HUES6 (cell line): Measurements from ENCODE around the gene CACNA1C.
A peak's percentile ranks its signal among the peaks of the same experiment; 100 is the strongest.

Experiments
- H3K27ac ChIP-seq: 2 replicates; pipeline ENCODE4 v1.7.0; 2013; ENCODE audit warnings: low read depth, mild to moderate bottlenecking, low read length, inconsistent platforms
- H3K27me3 ChIP-seq: 2 replicates; pipeline ENCODE4 v1.6.1; 2013; ENCODE audit warnings: low read length; ENCODE audit not compliant: control insufficient read depth, insufficient read depth
- H3K36me3 ChIP-seq: 2 replicates; pipeline ENCODE4 v1.6.1; 2013; ENCODE audit warnings: low read length; ENCODE audit not compliant: control insufficient read depth, insufficient read depth
- H3K4me1 ChIP-seq: 2 replicates; pipeline ENCODE4 v1.6.1; 2013; ENCODE audit warnings: low read length; ENCODE audit not compliant: control insufficient read depth, insufficient read depth
- H3K4me3 ChIP-seq: 2 replicates; pipeline ENCODE4 v1.5.1; 2013; ENCODE audit warnings: low read depth, low read length
- H3K9ac ChIP-seq: one replicate; pipeline ENCODE4 v1.6.1; 2013; ENCODE audit warnings: mild to moderate bottlenecking, low read length
- H3K9me3 ChIP-seq: 2 replicates; pipeline ENCODE4 v1.6.1; 2013; ENCODE audit warnings: low read depth, low read length; ENCODE audit not compliant: control insufficient read depth, insufficient read depth

The CACNA1C gene

DNA sequence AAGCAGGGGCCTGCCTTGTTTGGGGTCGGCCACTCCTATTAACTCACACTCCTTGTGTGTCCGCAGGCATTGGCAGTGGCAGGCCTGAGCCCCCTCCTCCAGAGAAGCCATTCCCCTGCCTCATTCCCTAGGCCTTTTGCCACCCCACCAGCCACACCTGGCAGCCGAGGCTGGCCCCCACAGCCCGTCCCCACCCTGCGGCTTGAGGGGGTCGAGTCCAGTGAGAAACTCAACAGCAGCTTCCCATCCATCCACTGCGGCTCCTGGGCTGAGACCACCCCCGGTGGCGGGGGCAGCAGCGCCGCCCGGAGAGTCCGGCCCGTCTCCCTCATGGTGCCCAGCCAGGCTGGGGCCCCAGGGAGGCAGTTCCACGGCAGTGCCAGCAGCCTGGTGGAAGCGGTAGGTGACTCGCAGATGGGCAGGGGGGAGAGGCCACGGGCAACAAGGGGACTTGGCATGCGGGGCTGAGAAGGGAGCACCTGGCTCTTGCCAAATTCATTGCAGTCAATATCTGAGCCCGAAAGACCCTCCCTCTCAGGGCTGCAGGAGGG lies 635.7 kb downstream of the CACNA1C start:
- no peak overlapping the region for H3K4me3 ChIP-seq
- H3K27me3 ChIP-seq = peaks cover 44% of the 10 kb centered on the region
- no peak overlapping the region for H3K27ac ChIP-seq
- no peak overlapping the region for H3K9ac ChIP-seq
- no peaks in the 10 kb centered on the region for H3K36me3 ChIP-seq
- peaks cover 23% of the 10 kb centered on the region for H3K4me1 ChIP-seq
- no peaks in the 10 kb centered on the region for H3K9me3 ChIP-seq

DNA sequence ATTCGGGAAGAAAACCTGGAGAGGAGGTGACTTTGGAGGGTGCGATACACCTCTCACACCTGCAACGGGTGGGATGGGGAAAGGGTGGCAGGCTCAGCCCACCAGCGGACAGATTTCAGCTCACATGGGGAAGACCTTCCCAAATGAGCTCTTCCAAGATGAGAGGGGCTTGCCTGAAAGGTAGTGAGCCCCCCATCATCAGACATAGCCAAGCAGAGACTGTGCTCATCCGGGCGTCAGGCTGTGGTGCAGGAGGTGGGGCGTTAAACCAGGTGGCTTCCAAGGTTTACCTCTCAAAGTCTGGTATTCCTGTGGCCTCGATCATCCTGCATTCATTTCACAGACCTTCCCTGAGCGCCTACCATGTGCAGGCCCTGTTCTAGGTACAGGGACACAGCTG lies 636.6 kb downstream of the CACNA1C start:
- H3K9me3 ChIP-seq = no peaks in the 10 kb centered on the region
- H3K27me3 ChIP-seq = peaks cover 53% of the 10 kb centered on the region
- H3K4me1 ChIP-seq = peaks cover 19% of the 10 kb centered on the region
- no peak overlapping the region for H3K9ac ChIP-seq
- no peaks in the 10 kb centered on the region for H3K36me3 ChIP-seq
- no peak overlapping the region for H3K27ac ChIP-seq
- H3K4me3 ChIP-seq = no peak overlapping the region

DNA sequence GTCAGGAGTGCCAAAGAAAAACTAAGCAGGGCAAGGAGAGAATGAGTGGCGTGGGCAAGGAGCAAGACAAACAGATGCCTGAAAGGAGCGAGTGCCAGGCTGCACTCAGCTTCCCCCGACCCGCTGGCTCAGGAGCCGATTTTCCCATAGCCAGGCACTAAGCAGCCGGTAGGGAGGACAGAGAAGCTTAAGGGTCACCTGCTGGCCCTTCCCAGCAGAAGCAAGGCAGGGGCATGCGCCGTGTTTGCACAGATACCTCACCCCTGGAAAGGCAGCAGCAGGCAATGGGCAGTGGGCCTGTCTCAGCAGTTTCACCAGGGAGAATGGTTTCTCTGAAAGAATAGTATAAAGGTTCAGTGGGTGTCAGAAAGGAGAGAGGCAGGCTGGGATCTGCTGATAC lies 637.1 kb downstream of the CACNA1C start:
- Histone ChIP-seq H3K27ac (no peak overlapping the region), H3K4me3 (no peak overlapping the region), H3K36me3 (no peaks in the 10 kb centered on the region), H3K27me3 (peaks cover 58% of the 10 kb centered on the region), H3K9ac (no peak overlapping the region), H3K4me1 (peaks cover 17% of the 10 kb centered on the region), H3K9me3 (no peaks in the 10 kb centered on the region)

DNA sequence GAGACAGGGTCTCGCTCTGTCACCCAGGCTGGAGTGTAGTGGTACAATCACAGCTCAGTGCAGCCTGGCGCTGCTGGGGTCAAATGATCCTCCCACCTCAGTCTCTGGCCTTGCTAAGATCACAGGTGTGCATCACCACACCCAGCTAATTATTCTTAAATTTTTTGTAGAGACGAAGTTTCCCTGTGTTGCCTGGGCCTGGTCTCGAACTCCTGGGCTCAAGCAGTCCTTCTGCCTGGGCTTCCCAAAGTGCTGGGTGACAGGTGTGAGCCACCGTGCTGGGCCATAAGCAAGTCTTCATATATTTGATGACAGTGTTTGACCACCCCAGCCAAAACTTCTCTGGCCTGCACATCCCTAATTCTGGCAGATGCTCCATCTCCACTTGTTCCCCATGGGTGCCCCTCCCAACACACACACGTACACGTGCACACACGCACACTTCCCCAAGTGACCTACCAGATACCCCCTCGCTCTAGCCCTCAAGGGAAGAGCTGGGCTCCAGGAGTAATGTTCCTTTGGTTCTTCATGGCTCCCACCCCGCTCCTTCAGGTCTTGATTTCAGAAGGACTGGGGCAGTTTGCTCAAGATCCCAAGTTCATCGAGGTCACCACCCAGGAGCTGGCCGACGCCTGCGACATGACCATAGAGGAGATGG lies 637.7 kb downstream of the CACNA1C start:
- Histone ChIP-seq H3K27me3 (peaks cover 64% of the 10 kb centered on the region), H3K27ac (no peak overlapping the region), H3K9ac (no peak overlapping the region), H3K36me3 (no peaks in the 10 kb centered on the region), H3K4me3 (peak overlapping the region; percentile 75), H3K4me1 (peaks cover 17% of the 10 kb centered on the region), H3K9me3 (no peaks in the 10 kb centered on the region)

DNA sequence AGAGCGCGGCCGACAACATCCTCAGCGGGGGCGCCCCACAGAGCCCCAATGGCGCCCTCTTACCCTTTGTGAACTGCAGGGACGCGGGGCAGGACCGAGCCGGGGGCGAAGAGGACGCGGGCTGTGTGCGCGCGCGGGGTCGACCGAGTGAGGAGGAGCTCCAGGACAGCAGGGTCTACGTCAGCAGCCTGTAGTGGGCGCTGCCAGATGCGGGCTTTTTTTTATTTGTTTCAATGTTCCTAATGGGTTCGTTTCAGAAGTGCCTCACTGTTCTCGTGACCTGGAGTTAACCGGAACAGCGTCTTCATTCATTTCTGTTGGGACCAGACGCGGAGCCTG lies 638.2 kb downstream of the CACNA1C start:
- H3K36me3 ChIP-seq = no peaks in the 10 kb centered on the region
- H3K9ac ChIP-seq = peak overlapping the region; percentile 45
- H3K27ac ChIP-seq = no peak overlapping the region
- H3K4me3 ChIP-seq = peak overlapping the region; percentile 75
- H3K9me3 ChIP-seq = no peaks in the 10 kb centered on the region
- H3K27me3 ChIP-seq = peaks cover 67% of the 10 kb centered on the region
- peaks cover 17% of the 10 kb centered on the region for H3K4me1 ChIP-seq

DNA sequence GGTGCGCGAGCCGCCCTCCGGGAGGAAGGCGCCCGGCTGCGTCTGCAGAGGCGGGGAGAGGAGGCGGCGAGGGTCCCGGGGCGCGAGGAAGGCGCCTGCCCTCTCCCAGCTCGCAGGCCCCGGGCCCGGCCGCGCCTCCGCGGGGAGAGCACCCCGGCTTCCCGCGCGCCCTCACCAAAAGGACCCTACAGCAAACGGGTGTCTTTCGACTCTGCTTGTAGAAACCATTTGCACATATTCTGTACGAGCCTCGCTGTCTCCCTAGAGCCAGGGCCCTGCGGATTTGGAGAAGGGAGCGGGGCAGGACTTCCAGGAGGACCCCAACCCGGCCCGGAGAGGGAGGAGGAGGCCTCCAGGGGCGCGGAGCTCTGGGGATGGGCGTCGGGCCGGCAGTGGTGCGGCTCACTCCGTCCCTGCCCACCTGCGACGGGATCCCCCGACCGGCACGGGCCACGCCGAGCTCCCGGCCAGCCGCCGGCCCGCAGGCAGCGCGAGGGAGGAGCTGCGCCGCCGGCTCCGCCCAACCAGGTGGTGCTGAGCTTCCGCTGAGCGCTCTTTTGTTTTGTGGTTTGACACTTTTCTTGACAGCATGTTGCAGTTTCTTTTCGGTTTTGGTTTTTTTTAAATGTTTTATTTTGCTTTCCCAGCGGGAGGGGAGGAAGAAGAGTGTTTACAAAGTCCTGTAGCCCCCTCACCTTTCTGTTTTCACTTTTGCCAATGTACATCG lies 638.7 kb downstream of the CACNA1C start:
- no peaks in the 10 kb centered on the region for H3K36me3 ChIP-seq
- H3K4me3 ChIP-seq = peak overlapping the region; percentile 75
- H3K27me3 ChIP-seq = peaks cover 70% of the 10 kb centered on the region
- H3K4me1 ChIP-seq = peaks cover 17% of the 10 kb centered on the region
- H3K9ac ChIP-seq = peak overlapping the region; percentile 45
- H3K27ac ChIP-seq = no peak overlapping the region
- H3K9me3 ChIP-seq = no peaks in the 10 kb centered on the region

DNA sequence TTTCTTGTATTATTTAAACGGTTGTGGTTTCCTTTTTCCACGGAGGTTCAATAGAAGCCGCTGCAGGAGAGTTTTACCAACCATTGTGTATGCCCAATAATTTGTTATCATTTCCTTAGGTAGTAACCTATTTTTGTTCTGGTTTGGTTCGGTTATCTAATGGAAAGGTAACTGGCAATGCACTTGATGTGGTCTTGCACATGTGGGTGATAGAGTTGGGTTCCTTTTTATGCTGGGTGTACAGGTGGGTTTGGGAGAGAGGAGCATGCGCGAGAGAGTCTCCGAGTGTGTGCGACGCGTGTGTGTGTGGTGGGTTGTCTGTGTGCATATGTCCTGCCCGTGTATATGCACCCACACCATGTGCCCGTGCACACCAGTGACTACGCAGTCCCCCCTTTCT lies 639.3 kb downstream of the CACNA1C start:
- H3K9me3 ChIP-seq = 0 out of 2 replicates have a peak, but pooled peaks cover 1% of the 10 kb centered on the region
- no peaks in the 10 kb centered on the region for H3K36me3 ChIP-seq
- peak overlapping the region; percentile 75 for H3K4me3 ChIP-seq
- H3K27me3 ChIP-seq = peaks cover 70% of the 10 kb centered on the region
- no peak overlapping the region for H3K9ac ChIP-seq
- no peak overlapping the region for H3K27ac ChIP-seq
- peaks cover 17% of the 10 kb centered on the region for H3K4me1 ChIP-seq

DNA sequence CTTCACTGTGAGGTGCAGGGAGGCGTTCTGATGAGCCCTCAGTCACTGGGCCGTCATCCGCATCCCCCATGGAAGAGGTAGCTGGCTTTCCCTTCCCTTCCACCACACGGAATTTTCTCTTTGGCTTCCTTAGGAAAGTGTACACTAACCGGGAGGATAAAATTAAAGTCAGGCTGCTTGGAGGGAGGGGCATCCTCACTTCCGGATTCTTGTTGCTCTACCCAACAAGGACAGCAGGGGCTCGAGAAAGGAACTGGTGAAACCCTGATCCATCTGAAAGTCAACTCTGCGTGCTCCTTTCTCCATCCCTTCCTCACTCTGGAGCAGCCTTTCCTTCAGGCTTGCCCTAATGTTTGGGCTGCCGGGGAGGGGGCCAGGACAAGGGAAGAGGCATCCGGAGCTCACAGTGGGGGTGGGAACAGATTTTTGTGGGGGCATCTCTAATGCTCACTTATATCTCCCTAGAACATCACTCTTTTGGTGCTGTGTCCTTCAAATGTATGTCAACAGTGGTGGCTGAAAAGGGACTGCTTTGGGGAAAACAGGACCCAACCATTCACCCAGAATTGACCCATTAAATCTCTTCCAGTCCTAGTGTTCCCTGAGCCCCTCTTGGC lies 640.6 kb downstream of the CACNA1C start:
- Histone ChIP-seq H3K27ac (no peak overlapping the region), H3K27me3 (peaks cover 70% of the 10 kb centered on the region), H3K4me3 (no peak overlapping the region), H3K4me1 (peaks cover 17% of the 10 kb centered on the region), H3K9me3 (peaks cover 3% of the 10 kb centered on the region; the same call in 1 of the 2 replicates), H3K9ac (no peak overlapping the region), H3K36me3 (no peaks in the 10 kb centered on the region)

DNA sequence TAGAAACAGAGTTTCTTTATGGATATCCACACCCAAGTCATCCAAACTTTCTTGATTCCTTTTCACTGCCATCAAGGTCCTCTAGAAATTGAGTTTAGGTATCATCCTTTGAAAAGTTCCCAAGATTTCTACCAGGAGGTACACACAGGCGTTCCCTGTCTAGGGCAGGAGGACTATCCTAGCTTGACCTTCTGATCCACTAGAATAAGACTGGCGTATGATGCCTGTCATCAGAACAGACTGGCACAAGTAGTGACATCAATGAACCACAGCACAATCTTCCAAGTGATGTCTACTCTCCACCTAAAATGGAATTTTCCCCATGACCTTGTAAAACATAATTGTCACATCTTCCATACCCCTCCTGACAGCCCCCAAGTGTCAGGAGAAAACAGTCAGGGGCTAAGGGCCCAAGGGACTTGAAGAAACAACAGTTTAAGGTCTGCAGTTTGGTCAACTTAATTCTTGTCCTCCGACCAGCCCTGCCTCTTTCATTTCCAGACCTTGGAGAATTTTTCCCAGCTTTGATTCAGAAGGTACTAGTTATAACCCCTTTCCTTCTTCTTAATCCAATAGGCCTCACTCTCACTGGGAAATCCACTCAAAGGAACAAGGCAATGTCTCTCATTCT lies 641.3 kb downstream of the CACNA1C start:
- Histone ChIP-seq H3K4me1 (peaks cover 17% of the 10 kb centered on the region), H3K27ac (no peak overlapping the region), H3K9me3 (peaks cover 10% of the 10 kb centered on the region), H3K27me3 (peaks cover 68% of the 10 kb centered on the region), H3K4me3 (no peak overlapping the region), H3K36me3 (no peaks in the 10 kb centered on the region), H3K9ac (no peak overlapping the region)

DNA sequence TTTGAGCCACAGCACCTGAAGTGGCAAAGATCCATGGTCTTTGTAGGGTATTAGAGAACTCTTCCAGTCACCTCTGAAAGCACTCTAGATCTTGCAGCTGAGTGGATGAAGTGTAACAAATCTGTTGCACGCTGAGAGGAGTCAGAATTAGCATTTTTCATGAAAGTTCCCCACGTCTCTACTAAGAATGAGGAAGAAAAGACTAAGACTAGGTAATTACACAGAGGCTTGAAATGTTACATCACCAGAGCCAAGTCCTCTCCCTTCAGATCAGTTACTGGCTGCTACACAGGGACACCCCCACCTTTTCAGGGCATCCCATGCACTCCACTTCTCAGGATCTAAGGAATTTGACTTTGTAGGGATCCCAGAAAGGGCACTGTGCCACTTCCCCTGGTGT lies 643.3 kb downstream of the CACNA1C start:
- H3K9me3 ChIP-seq = peaks cover 11% of the 10 kb centered on the region
- no peaks in the 10 kb centered on the region for H3K36me3 ChIP-seq
- H3K4me1 ChIP-seq = peaks cover 13% of the 10 kb centered on the region
- H3K27ac ChIP-seq = no peak overlapping the region
- H3K27me3 ChIP-seq = peaks cover 48% of the 10 kb centered on the region
- H3K9ac ChIP-seq = no peak overlapping the region
- no peak overlapping the region for H3K4me3 ChIP-seq
